Measurements from ENCODE around the gene ATP1A1.

DNA sequence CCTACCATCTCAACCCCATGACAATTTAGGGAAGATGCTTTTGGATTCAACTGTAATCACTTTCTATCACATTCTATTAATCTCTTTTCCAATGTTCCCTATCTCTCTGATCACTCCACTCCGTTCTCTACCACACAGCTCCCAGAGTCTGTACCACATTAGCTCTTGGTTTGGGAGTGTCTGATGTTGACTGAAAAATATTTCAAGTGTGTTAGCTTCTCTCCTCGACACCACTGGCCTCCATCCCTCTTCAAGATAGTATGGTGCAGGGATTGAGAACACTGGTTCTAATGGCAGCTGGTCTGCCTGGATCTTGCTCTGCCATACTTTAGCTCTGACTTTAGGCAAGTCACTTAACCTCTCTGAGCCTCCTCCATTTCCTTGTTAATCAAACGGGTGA lies 39.9 kb downstream of the ATP1A1 start:
- TF ChIP-seq, protein P1, sequence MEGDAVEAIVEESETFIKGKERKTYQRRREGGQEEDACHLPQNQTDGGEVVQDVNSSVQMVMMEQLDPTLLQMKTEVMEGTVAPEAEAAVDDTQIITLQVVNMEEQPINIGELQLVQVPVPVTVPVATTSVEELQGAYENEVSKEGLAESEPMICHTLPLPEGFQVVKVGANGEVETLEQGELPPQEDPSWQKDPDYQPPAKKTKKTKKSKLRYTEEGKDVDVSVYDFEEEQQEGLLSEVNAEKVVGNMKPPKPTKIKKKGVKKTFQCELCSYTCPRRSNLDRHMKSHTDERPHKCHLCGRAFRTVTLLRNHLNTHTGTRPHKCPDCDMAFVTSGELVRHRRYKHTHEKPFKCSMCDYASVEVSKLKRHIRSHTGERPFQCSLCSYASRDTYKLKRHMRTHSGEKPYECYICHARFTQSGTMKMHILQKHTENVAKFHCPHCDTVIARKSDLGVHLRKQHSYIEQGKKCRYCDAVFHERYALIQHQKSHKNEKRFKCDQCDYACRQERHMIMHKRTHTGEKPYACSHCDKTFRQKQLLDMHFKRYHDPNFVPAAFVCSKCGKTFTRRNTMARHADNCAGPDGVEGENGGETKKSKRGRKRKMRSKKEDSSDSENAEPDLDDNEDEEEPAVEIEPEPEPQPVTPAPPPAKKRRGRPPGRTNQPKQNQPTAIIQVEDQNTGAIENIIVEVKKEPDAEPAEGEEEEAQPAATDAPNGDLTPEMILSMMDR (IDR thresholded peaks at IDR 0.05), result no peak
- no peak for TF ChIP-seq POLR2AphosphoS5 (IDR thresholded peaks at IDR 0.05; ENCODE audit: insufficient read depth in 1 of 2, low read depth in 1 of 2)

Measured in vagina (tissue), 2 donors.